Common myeloid progenitor, CD34-positive (primary cell): ENCODE results near the gene NELFB.
"Not testable (repeated sequence)": the region's sequence is repeated elsewhere in the genome, so short reads cannot be mapped to it uniquely, and the experiment has no call there.

Source experiments
- CTCF ChIA-PET: fragments of 350-600 bp; sonication (Branson Sonifier 250); formaldehyde crosslinking; loops from one replicate; lab custom pipeline; 2021; ENCODE audit warnings: antibody characterized with exemption; lab: Charles Lee
- POLR2A ChIA-PET: fragments of 350-600 bp; sonication (Branson Sonifier 250); formaldehyde crosslinking; loops from one replicate; lab custom pipeline; 2021; ENCODE audit warnings: antibody characterized with exemption; lab: Charles Lee
- DNase-seq, 3 donors: peaks; one replicate each; pipeline versions ENCODE4 v3.0.0 to v3.0.0-alpha.2; 2013
- H3K27ac ChIP-seq, 2 experiments: 1 replicate in 1 of 2; 2 replicates in 1 of 2; pipeline ENCODE4 v1.7.0; 2013; ENCODE audit warnings: inconsistent platforms in 2 of 2, low read length in 2 of 2, mild to moderate bottlenecking in 2 of 2, low read depth in 1 of 2, moderate library complexity in 1 of 2; ENCODE audit not compliant: severe bottlenecking in 2 of 2, insufficient read depth in 1 of 2, poor library complexity in 1 of 2
- H3K27me3 ChIP-seq, 5 experiments: replicated peaks in 2 of 5; 1 replicate in 3 of 5; 2 replicates in 2 of 5; pipeline versions ENCODE4 v1.6.1 to v1.7.0; 2013; ENCODE audit warnings: low read length in 4 of 5, mild to moderate bottlenecking in 2 of 5, moderate library complexity in 2 of 5, inconsistent platforms in 1 of 5; ENCODE audit not compliant: insufficient read depth in 5 of 5, control insufficient read depth in 4 of 5
- H3K36me3 ChIP-seq, 4 experiments: 1 replicate in 2 of 4; 2 replicates in 2 of 4; pipeline versions ENCODE4 v1.6.1 to v1.7.0; 2013; ENCODE audit warnings: low read length in 3 of 4, control low read depth in 1 of 4, mild to moderate bottlenecking in 1 of 4; ENCODE audit not compliant: control insufficient read depth in 4 of 4, insufficient read depth in 4 of 4
- H3K4me1 ChIP-seq, 4 experiments: 1 replicate in 3 of 4; 2 replicates in 1 of 4; pipeline versions ENCODE4 v1.6.1 to v1.7.1; 2013; ENCODE audit warnings: low read length in 3 of 4, mild to moderate bottlenecking in 3 of 4, control low read depth in 1 of 4, inconsistent platforms in 1 of 4, moderate library complexity in 1 of 4; ENCODE audit not compliant: control insufficient read depth in 4 of 4, insufficient read depth in 4 of 4; ENCODE audit errors: control extremely low read depth in 1 of 4
- H3K4me3 ChIP-seq, 7 experiments: 1 replicate in 4 of 7; 2 replicates in 3 of 7; pipeline versions ENCODE4 v1.5.1 to v1.7.0; 2013; ENCODE audit warnings: mild to moderate bottlenecking in 7 of 7, low read length in 6 of 7, moderate library complexity in 6 of 7, inconsistent platforms in 2 of 7, low read depth in 2 of 7, control low read depth in 1 of 7; ENCODE audit not compliant: insufficient read depth in 4 of 7, control insufficient read depth in 1 of 7; ENCODE audit errors: extremely low read depth in 1 of 7
- H3K9me3 ChIP-seq, 5 experiments: 1 replicate in 4 of 5; 2 replicates in 1 of 5; pipeline versions ENCODE4 v1.6.1 to v1.7.1; 2013; ENCODE audit warnings: low read length in 4 of 5, mild to moderate bottlenecking in 2 of 5, inconsistent platforms in 1 of 5, low read depth in 1 of 5, moderate library complexity in 1 of 5; ENCODE audit not compliant: control insufficient read depth in 4 of 5, insufficient read depth in 2 of 5; ENCODE audit errors: control extremely low read depth in 1 of 5
- WGBS: methylation state at CpG from one replicate; pipeline ENCODE4 v1.1.5; 2013; ENCODE audit not compliant: insufficient coverage; 5-methylcytosine and 5-hydroxymethylcytosine counted together

NELFB gene

GRCh38 chr9:137235424-137236237 lies 19.5 kb upstream of the NELFB start:
- peak overlapping the region in 4 of 7 experiments; percentile 38 to 70 (median 56) for H3K4me3 ChIP-seq
- POLR2A ChIA-PET, result interaction anchor here (0.5 to 1.2 kb wide), 2 partner anchors 8 to 700 kb away, joined by 4 to 5 read pairs; partner anchors contain the start of gene RNF224
- CTCF ChIA-PET, result interaction anchor here (0.9 to 4.8 kb wide), 8 partner anchors 9 to 200 kb away, joined by 3 to 25 read pairs (median 4); partner anchors contain the start of genes CYSRT1, RNF224 and TMEM210
- 72% methylated on average over 25 of the region's 35 CpGs for WGBS
- H3K27ac ChIP-seq, result no peak overlapping the region
- DNase-seq, result no peak
- H3K9me3 ChIP-seq, result no peaks in the 10 kb centered on the region
- peaks cover 0 to 7% (median 0%) of the 10 kb centered on the region in 5 experiments for H3K27me3 ChIP-seq
- peaks cover 0 to 52% (median 44%) of the 10 kb centered on the region in 4 experiments for H3K4me1 ChIP-seq
- H3K36me3 ChIP-seq, result no peaks in the 10 kb centered on the region

GRCh38 chr9:137236238-137236935 lies 18.7 kb upstream of the NELFB start:
- ChIA-PET CTCF (interaction anchor here (0.6 to 4.8 kb wide), 20 partner anchors 10 to 458 kb away, joined by 3 to 25 read pairs (median 4); partner anchors contain the start of genes ANAPC2, CYSRT1, RNF224 and SSNA1), POLR2A (interaction anchor here (0.5 to 1.2 kb wide), 3 partner anchors 9 to 701 kb away, joined by 4 to 5 read pairs (median 4); partner anchors contain the start of gene RNF224)
- peaks cover 0 to 52% (median 45%) of the 10 kb centered on the region in 4 experiments for H3K4me1 ChIP-seq
- H3K9me3 ChIP-seq, result no peaks in the 10 kb centered on the region
- WGBS, result 6% methylated on average over 26 of the region's 31 CpGs
- peak overlapping the region in 1 of 2 experiments; percentile 54 for H3K27ac ChIP-seq
- no peaks in the 10 kb centered on the region for H3K36me3 ChIP-seq
- DNase-seq, result peak; percentile 88 to 93 (median 92)
- peak overlapping the region in 5 of 7 experiments; percentile 38 to 70 (median 52) for H3K4me3 ChIP-seq
- peaks cover 0 to 7% (median 0%) of the 10 kb centered on the region in 5 experiments for H3K27me3 ChIP-seq

GRCh38 chr9:137236936-137237421 lies 18.1 kb upstream of the NELFB start:
- POLR2A ChIA-PET, result interaction anchor here (0.9 to 1.2 kb wide), 2 partner anchors 10 to 109 kb away, joined by 4 to 5 read pairs; partner anchors contain the start of gene RNF224
- H3K4me3 ChIP-seq, result peak overlapping the region in 5 of 7 experiments; percentile 19 to 70 (median 52)

GRCh38 chr9:137237759-137238726 lies 17.1 kb upstream of the NELFB start:
- Histone ChIP-seq H3K27me3 (peaks cover 0 to 7% (median 0%) of the 10 kb centered on the region in 5 experiments), H3K4me3 (no peak overlapping the region), H3K9me3 (no peaks in the 10 kb centered on the region), H3K4me1 (peaks cover 3 to 64% (median 57%) of the 10 kb centered on the region in 4 experiments), H3K36me3 (peaks cover 0 to 14% (median 12%) of the 10 kb centered on the region in 4 experiments), H3K27ac (no peak overlapping the region)
- POLR2A ChIA-PET, result no interaction called here
- 89% methylated on average over 11 of the region's 13 CpGs for WGBS
- no peak for DNase-seq
- CTCF ChIA-PET, result interaction anchor here (0.8 to 4.8 kb wide), 9 partner anchors 10 to 203 kb away, joined by 3 to 25 read pairs (median 4); partner anchors contain the start of genes ANAPC2, CYSRT1, RNF208 and RNF224

More at GRCh38 chr9:137236936-137237421, 18.1 kb upstream of the NELFB start:
- WGBS, result 23% methylated on average over 8 of the region's 11 CpGs
- Histone ChIP-seq H3K9me3 (no peaks in the 10 kb centered on the region), H3K27ac (peak overlapping the region in 1 of 2 experiments; percentile 54), H3K27me3 (peaks cover 0 to 7% (median 0%) of the 10 kb centered on the region in 5 experiments), H3K36me3 (peaks cover 0 to 3% (median 2%) of the 10 kb centered on the region in 4 experiments), H3K4me1 (peaks cover 0 to 54% (median 49%) of the 10 kb centered on the region in 4 experiments)
- no peak for DNase-seq
- CTCF ChIA-PET, result interaction anchor here (0.6 to 4.8 kb wide), 22 partner anchors 11 to 459 kb away, joined by 3 to 25 read pairs (median 4); partner anchors contain the start of genes ANAPC2, CYSRT1, RNF224 and SSNA1

- H3K27ac ChIP-seq, result peak overlapping the region; percentile 33 to 82
- 75% methylated on average over 13 of the region's 27 CpGs for WGBS
- peaks cover 0 to 24% (median 17%) of the 10 kb centered on the region in 4 experiments for H3K36me3 ChIP-seq
- POLR2A ChIA-PET, result interaction anchor here (0.6 to 2.7 kb wide), 4 partner anchors 15 to 183 kb away, joined by 3 to 16 read pairs (median 10); partner anchors contain the start of genes CYSRT1, EXD3, NELFB and NOXA1
- DNase-seq, H3K27me3 ChIP-seq, H3K9me3 ChIP-seq: not testable (repeated sequence)
- peak overlapping the region; percentile 46 to 84 (median 71) for H3K4me3 ChIP-seq
- CTCF ChIA-PET, result interaction anchor here (1.0 to 1.6 kb wide), 6 partner anchors 10 to 63 kb away, joined by 3 to 5 read pairs (median 4); no protein-coding TSS in a partner anchor
- peaks cover 3 to 78% (median 63%) of the 10 kb centered on the region in 4 experiments for H3K4me1 ChIP-seq
These were observed 15.5 kb upstream of the NELFB start for GRCh38 chr9:137239541-137240200.
